Tibial artery (tissue), 4 donors: ENCODE results near the gene BCLAF1.

ENCODE experiments used
- DNase-seq, 2 donors: peaks; one replicate each; pipeline ENCODE4 v3.0.0-alpha.2; 2019
- H3K27ac ChIP-seq, 2 donors: fragments of 200-600 bp; sonication (generic) in 1 of 2; 1 replicate in 1 of 2; 2 replicates in 1 of 2; pipeline ENCODE4 v1.5.1; 2018 to 2019; ENCODE audit warnings: mild to moderate bottlenecking in 1 of 2
- H3K27me3 ChIP-seq, 2 donors: fragments of 200-600 bp; sonication (generic) in 1 of 2; one replicate each; pipeline versions ENCODE4 v1.5.1 to v1.6.0; 2016 to 2019
- H3K36me3 ChIP-seq, 3 donors: fragments of 200-600 bp; sonication (generic) in 2 of 3; one replicate each; pipeline ENCODE4 v1.5.1; 2016 to 2019; ENCODE audit warnings: mild to moderate bottlenecking in 2 of 3
- H3K4me1 ChIP-seq, 4 donors: fragments of 200-600 bp; sonication (generic) in 2 of 4; 1 replicate in 3 of 4; 2 replicates in 1 of 4; pipeline ENCODE4 v1.5.1; 2016 to 2019
- H3K4me3 ChIP-seq, 2 donors: fragments of 200-600 bp; sonication (generic) in 1 of 2; 1 replicate in 1 of 2; 2 replicates in 1 of 2; pipeline ENCODE4 v1.5.1; 2018 to 2019; ENCODE audit warnings: mild to moderate bottlenecking in 2 of 2
- H3K9me3 ChIP-seq, 3 donors: fragments of 200-600 bp; sonication (generic) in 1 of 3; one replicate each; pipeline ENCODE4 v1.5.1; 2016 to 2019
- intact Hi-C: fragments of 100-400 bp; cut with DNase I; formaldehyde crosslinking; loops from one replicate; pipeline ENCODE4 v1.15.0; 2023; ENCODE audit warnings: low total_unique reads
- TF ChIP-seq, protein P1 (sequence below), 2 experiments: fragments of 200-600 bp in 1 of 2; fragments of 450-650 bp in 1 of 2; IDR thresholded peaks; one replicate each; pipeline ENCODE4 v1.5.1; 2017 to 2019; ENCODE audit warnings: antibody characterized with exemption in 2 of 2, mild to moderate bottlenecking in 1 of 2, moderate library complexity in 1 of 2

BCLAF1 gene

DNA sequence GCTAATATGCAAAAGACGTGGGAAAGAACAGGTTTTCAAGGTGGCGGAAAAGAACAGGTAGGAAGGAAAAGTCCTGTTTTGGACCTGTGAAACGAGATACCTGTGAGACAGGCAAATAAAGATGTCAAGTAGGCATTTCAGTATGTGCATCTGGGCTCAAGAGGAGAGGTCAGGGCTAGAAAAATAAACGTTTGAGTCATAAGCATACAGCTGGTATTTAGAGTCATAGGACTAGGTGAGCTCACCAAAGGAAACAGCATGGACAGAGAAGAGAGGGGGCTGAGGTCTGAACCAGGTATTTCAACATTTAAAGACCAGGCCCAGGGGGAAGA is 54.4 kb downstream of the BCLAF1 start:
- Histone ChIP-seq H3K36me3 (no peaks in the 10 kb centered on the region), H3K27me3 (no peaks in the 10 kb centered on the region), H3K4me3 (no peak overlapping the region), H3K4me1 (peaks cover 0 to 5% (median 0%) of the 10 kb centered on the region in 4 donors), H3K27ac (no peak overlapping the region), H3K9me3 (no peaks in the 10 kb centered on the region)
- TF ChIP-seq, protein P1, sequence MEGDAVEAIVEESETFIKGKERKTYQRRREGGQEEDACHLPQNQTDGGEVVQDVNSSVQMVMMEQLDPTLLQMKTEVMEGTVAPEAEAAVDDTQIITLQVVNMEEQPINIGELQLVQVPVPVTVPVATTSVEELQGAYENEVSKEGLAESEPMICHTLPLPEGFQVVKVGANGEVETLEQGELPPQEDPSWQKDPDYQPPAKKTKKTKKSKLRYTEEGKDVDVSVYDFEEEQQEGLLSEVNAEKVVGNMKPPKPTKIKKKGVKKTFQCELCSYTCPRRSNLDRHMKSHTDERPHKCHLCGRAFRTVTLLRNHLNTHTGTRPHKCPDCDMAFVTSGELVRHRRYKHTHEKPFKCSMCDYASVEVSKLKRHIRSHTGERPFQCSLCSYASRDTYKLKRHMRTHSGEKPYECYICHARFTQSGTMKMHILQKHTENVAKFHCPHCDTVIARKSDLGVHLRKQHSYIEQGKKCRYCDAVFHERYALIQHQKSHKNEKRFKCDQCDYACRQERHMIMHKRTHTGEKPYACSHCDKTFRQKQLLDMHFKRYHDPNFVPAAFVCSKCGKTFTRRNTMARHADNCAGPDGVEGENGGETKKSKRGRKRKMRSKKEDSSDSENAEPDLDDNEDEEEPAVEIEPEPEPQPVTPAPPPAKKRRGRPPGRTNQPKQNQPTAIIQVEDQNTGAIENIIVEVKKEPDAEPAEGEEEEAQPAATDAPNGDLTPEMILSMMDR (IDR thresholded peaks at IDR 0.05): no peak
- DNase-seq: no peak
- intact Hi-C loops: no loop called here

DNA sequence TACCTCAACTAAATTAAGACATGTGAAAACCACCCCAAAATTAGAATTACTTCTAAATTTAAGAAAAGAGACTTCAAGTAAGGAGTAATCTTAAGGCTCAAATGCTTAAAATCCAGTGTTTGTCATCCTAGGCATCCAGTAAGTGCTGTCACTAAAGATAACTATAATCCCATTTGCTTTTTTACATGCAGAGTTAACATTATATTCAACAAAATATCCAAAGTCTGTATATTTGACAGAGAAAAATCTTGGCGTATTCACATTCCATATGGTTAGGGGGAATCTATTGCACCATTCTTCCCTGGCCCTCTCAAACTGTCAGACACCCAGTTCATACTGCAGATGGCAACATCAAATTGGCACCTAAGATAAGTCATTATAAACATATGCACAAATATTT is 56.9 kb downstream of the BCLAF1 start:
- TF ChIP-seq, protein P1 (IDR thresholded peaks at IDR 0.05): no peak
- peaks cover 0 to 5% (median 0%) of the 10 kb centered on the region in 4 donors for H3K4me1 ChIP-seq
- no peaks in the 10 kb centered on the region for H3K9me3 ChIP-seq
- intact Hi-C loops: no loop called here
- no peaks in the 10 kb centered on the region for H3K36me3 ChIP-seq
- no peak overlapping the region for H3K27ac ChIP-seq
- H3K4me3 ChIP-seq: no peak overlapping the region
- no peak for DNase-seq
- H3K27me3 ChIP-seq: no peaks in the 10 kb centered on the region

DNA sequence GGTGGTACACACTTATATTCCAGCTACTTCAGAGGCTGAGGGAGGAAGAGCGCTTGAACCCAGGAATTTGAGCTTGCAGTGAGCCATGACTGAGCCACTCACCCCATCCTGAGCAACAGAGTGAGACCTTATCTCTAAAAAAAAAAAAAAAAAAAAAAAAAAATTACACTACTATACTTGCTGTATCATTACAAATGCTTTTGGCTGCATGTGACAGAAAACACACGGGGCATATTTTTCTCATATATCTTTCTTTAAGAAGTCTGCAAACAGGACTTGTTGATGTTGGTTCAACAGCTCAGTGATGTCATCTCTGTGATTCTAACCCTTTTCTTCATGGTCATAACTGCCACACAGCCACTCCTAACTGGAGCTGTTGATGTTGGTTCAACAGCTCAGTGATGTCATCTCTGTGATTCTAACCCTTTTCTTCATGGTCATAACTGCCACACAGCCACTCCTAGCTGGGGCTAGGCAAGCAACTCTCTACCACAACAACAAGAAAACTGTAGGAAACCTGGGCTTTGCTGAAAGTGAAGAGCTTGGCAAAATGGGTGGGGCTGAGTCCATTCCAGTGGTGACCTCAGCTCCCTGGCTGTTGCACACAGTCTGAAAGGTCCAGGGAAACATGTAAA is 59.3 kb downstream of the BCLAF1 start:
- TF ChIP-seq, protein P1 (IDR thresholded peaks at IDR 0.05): no peak
- Histone ChIP-seq H3K36me3 (no peaks in the 10 kb centered on the region), H3K4me1 (peaks cover 0 to 5% (median 0%) of the 10 kb centered on the region in 4 donors), H3K9me3 (no peaks in the 10 kb centered on the region), H3K27ac (no peak overlapping the region), H3K4me3 (no peak overlapping the region), H3K27me3 (no peaks in the 10 kb centered on the region)
- no peak for DNase-seq
- intact Hi-C loops: no loop called here

DNA sequence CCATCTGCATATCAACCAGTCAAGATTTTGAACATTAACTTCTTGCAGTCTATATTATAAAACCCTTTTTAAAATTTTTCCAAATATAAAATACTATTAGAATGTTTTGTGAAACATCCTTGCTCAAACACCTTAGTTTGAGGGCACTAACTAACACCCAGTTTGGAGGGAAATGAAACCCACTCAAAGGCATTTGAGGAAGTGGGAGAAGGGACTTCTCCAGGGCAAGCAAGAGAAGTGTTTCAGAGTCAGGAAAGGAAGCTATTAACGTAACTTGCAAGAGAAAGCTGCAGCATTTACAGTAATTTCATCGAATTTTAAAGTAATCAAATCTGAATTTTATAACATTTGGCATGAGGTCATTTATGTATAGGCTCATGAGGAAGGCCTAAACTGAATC is 60.8 kb downstream of the BCLAF1 start:
- intact Hi-C loops: loop anchor here (5.0 to 10.0 kb wide), 2 partner anchors 694 to 722 kb away; no protein-coding TSS in a partner anchor
- no peaks in the 10 kb centered on the region for H3K9me3 ChIP-seq
- no peaks in the 10 kb centered on the region for H3K27me3 ChIP-seq
- peaks cover 0 to 5% (median 0%) of the 10 kb centered on the region in 4 donors for H3K4me1 ChIP-seq
- DNase-seq: no peak
- H3K36me3 ChIP-seq: no peaks in the 10 kb centered on the region
- TF ChIP-seq, protein P1 (IDR thresholded peaks at IDR 0.05): no peak
- H3K27ac ChIP-seq: no peak overlapping the region
- H3K4me3 ChIP-seq: no peak overlapping the region

DNA sequence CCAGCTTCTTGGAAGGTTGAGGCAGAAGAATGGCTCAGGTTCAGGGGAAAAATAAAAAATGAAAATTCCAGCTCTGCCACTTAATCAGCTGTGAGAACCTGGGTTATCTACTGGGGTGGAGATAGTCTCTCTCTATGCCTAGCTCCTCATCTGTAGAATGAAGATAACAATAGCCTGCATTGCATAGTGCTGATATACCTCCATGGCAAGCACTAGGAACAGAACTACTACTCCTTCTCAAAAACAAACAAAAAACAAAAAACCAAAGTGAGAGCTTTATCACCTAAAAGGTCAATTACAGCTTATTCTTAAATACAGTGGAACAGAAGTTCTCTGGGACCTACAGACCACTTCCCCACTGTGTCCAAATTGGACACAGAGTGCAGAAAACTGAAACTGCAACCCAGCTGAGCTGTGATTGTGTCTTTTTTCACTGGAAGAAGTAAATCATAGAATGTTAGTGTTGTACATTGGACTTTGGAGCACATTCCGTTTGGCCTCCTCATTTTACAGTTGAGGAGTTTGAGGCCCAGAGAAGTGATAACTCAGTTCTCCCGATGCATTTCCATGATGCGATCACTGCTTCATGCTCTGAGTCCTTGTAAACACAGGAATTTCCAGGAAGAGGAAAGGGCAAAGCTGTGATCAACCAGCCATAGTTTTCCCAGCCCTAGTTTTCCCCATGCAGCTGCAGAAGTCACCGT is 62.8 kb downstream of the BCLAF1 start:
- TF ChIP-seq, protein P1 (IDR thresholded peaks at IDR 0.05): no peak
- H3K9me3 ChIP-seq: no peaks in the 10 kb centered on the region
- H3K27me3 ChIP-seq: no peaks in the 10 kb centered on the region
- H3K4me1 ChIP-seq: peaks cover 0 to 5% (median 0%) of the 10 kb centered on the region in 4 donors
- peak overlapping the region in 1 of 2 donors; percentile 37 for H3K4me3 ChIP-seq
- no peak overlapping the region for H3K27ac ChIP-seq
- H3K36me3 ChIP-seq: no peaks in the 10 kb centered on the region
- DNase-seq: no peak
- intact Hi-C loops: loop anchor here (5.0 to 10.0 kb wide), 2 partner anchors 692 to 720 kb away; no protein-coding TSS in a partner anchor
